ENCODE measurements around the gene RUNX3. TPM values are rescaled to one million over a fixed set of nuclear protein-coding genes. Genes with fewer than 3 reads are reported as not detected.
"Not testable (repeated sequence)": the region's sequence is repeated elsewhere in the genome, so short reads cannot be mapped to it uniquely, and the experiment has no call there.

The RUNX3 gene
- total and polyA plus RNA-seq, 4 donors, result 0.43 to 1.1 (median 0.88) TPM

DNA sequence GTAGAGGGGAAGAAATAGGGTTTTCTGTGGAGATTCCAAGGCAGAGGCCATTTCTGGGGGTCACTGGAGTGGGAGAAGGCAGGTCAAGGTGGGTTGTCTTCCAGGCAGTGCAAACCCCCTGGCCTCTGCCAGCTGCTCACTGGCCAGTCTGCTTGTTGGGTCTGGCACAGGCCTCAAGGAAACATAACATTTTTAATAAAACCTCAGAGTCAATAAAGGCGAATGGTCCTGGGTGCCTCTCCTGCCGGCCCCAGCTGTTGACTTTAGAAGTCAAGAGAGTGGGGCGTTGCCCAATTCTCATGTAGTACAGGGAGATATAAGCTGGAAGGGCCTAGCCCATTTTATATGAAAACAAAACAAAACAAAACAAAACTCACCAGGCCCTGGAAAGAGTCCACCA, 36.6 kb downstream of the RUNX3 start:
- Histone ChIP-seq H3K4me3 (ENCODE audit: low read depth in 1 of 3, low read length in 3 of 3) (no peak overlapping the region), H3K36me3 (ENCODE audit: control insufficient read depth in 4 of 4, insufficient read depth in 3 of 4, low read depth in 1 of 4, low read length in 3 of 4) (no peaks in the 10 kb centered on the region), H3K9ac (ENCODE audit: low read depth in 1 of 2, low read length in 2 of 2) (no peak overlapping the region), H3K4me1 (ENCODE audit: control insufficient read depth in 4 of 4, insufficient read depth in 4 of 4, low read length in 3 of 4) (peaks cover 0 to 12% (median 8%) of the 10 kb centered on the region in 4 donors), H3K27me3 (ENCODE audit: control insufficient read depth in 4 of 4, insufficient read depth in 4 of 4, low read length in 3 of 4) (peaks cover 0 to 2% (median 0%) of the 10 kb centered on the region in 4 donors), H3K9me3 (ENCODE audit: control insufficient read depth in 4 of 4, low read length in 3 of 4) (no peaks in the 10 kb centered on the region), H3K27ac (ENCODE audit: low read depth in 1 of 2, low read length in 2 of 2) (no peak overlapping the region)
- DNase-seq (ENCODE audit: low spot score), result no peak
- WGBS, result 81% methylated on average over 3 of the region's 3 CpGs
- TF ChIP-seq GABPA (IDR thresholded peaks at IDR 0.05 in 1 of 2, conservative IDR thresholded peaks at IDR 0.05 in 1 of 2), result no peak
- TF ChIP-seq FOXA1 (IDR thresholded peaks at IDR 0.05), result no peak
- no peak for TF ChIP-seq FOXA2 (IDR thresholded peaks at IDR 0.05)
- TF ChIP-seq, protein P1, sequence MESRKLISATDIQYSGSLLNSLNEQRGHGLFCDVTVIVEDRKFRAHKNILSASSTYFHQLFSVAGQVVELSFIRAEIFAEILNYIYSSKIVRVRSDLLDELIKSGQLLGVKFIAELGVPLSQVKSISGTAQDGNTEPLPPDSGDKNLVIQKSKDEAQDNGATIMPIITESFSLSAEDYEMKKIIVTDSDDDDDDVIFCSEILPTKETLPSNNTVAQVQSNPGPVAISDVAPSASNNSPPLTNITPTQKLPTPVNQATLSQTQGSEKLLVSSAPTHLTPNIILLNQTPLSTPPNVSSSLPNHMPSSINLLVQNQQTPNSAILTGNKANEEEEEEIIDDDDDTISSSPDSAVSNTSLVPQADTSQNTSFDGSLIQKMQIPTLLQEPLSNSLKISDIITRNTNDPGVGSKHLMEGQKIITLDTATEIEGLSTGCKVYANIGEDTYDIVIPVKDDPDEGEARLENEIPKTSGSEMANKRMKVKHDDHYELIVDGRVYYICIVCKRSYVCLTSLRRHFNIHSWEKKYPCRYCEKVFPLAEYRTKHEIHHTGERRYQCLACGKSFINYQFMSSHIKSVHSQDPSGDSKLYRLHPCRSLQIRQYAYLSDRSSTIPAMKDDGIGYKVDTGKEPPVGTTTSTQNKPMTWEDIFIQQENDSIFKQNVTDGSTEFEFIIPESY (IDR thresholded peaks at IDR 0.05), result no peak

DNA sequence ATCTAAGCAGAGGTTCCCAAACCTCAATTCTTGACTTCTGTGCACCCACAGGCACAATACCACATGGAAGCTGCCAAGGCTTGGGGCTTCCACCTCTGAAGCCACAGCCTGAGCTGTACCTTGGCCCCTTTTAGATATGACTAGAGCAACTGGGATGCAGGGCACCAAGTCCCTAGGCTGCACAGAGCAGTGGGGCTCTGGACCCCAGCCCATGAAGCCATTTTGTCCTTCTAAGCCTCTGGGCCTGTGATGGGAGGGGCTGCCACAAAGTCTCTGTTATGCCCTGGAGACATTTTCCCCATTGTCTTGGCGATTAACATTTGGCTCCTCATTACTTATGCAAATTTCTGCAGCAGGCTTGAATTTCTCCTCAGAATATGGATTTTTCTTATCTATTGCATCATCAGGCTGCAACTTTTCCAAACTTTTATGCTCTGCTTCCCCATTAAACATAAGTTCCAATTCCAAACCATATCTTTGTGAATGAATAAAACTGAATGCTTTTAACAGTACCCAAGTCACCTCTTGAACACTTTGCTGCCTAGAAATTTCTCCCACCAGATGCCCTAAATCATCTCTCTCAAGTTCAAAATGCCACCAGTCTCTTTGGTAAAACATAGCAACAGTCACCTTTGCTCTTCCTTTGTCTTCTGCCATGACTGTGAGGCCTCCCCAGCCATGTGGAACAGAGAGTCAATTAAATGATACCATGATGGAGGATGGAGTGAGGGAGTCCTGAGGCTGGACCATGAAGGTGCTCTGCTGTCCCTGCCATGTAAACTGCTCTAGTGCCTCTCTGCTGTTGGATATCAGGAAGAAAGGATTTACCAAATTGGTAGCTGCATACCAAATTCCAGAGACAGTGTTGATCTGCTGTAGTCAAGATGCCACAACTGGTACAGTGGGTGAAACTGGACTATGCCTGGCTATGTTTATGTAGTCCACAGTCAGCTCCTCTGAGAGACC, 37.6 kb downstream of the RUNX3 start:
- H3K27ac ChIP-seq (ENCODE audit: low read depth in 1 of 2, low read length in 2 of 2), result no peak overlapping the region
- H3K4me1 ChIP-seq (ENCODE audit: control insufficient read depth in 4 of 4, insufficient read depth in 4 of 4, low read length in 3 of 4), result peaks cover 0 to 12% (median 8%) of the 10 kb centered on the region in 4 donors
- H3K4me3 ChIP-seq (ENCODE audit: low read depth in 1 of 3, low read length in 3 of 3), result no peak overlapping the region
- no peaks in the 10 kb centered on the region for H3K36me3 ChIP-seq (ENCODE audit: control insufficient read depth in 4 of 4, insufficient read depth in 3 of 4, low read depth in 1 of 4, low read length in 3 of 4)
- no peaks in the 10 kb centered on the region for H3K9me3 ChIP-seq (ENCODE audit: control insufficient read depth in 4 of 4, low read length in 3 of 4)
- no peaks in the 10 kb centered on the region for H3K27me3 ChIP-seq (ENCODE audit: control insufficient read depth in 4 of 4, insufficient read depth in 4 of 4, low read length in 3 of 4)
- 91% methylated on average over 1 of the region's 1 CpG for WGBS
- no peak for DNase-seq (ENCODE audit: low spot score)
- no peak overlapping the region for H3K9ac ChIP-seq (ENCODE audit: low read depth in 1 of 2, low read length in 2 of 2)
- TF ChIP-seq FOXA2 (IDR thresholded peaks at IDR 0.05), result no peak
- no peak for TF ChIP-seq FOXA1 (IDR thresholded peaks at IDR 0.05)
- no peak for TF ChIP-seq YY1 (IDR thresholded peaks at IDR 0.05)
- TF ChIP-seq RAD21 (IDR thresholded peaks at IDR 0.05), result no peak
- TF ChIP-seq NR2F2 (IDR thresholded peaks at IDR 0.05), result no peak
- no peak for TF ChIP-seq TAF1 (conservative IDR thresholded peaks at IDR 0.05)
- TF ChIP-seq, protein P2, sequence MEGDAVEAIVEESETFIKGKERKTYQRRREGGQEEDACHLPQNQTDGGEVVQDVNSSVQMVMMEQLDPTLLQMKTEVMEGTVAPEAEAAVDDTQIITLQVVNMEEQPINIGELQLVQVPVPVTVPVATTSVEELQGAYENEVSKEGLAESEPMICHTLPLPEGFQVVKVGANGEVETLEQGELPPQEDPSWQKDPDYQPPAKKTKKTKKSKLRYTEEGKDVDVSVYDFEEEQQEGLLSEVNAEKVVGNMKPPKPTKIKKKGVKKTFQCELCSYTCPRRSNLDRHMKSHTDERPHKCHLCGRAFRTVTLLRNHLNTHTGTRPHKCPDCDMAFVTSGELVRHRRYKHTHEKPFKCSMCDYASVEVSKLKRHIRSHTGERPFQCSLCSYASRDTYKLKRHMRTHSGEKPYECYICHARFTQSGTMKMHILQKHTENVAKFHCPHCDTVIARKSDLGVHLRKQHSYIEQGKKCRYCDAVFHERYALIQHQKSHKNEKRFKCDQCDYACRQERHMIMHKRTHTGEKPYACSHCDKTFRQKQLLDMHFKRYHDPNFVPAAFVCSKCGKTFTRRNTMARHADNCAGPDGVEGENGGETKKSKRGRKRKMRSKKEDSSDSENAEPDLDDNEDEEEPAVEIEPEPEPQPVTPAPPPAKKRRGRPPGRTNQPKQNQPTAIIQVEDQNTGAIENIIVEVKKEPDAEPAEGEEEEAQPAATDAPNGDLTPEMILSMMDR (IDR thresholded peaks at IDR 0.05; ENCODE audit: low read depth, low read length, missing input control), result no peak

DNA sequence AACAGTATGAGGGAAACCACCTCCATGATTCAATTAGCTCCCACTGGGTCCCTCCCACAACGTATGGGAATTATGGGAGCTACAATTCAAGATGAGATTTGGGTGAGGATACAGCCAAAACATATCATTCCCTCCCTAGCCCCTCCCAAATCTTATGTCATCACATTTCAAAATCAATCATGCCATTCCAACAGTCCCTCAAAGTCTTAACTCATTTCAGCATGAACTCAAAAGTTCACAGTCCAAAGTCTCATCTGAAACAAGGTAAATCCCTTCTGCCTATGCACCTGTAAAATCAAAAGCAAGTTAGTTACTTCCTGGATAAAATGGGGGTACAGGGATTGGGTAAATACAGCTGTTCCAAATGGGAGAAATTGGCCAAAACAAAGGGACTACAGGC, 38.7 kb downstream of the RUNX3 start:
- not testable (repeated sequence) for H3K27ac ChIP-seq (ENCODE audit: low read depth in 1 of 2, low read length in 2 of 2); H3K4me3 ChIP-seq (ENCODE audit: low read depth in 1 of 3, low read length in 3 of 3); H3K9me3 ChIP-seq (ENCODE audit: control insufficient read depth in 4 of 4, low read length in 3 of 4); H3K27me3 ChIP-seq (ENCODE audit: control insufficient read depth in 4 of 4, insufficient read depth in 4 of 4, low read length in 3 of 4); H3K36me3 ChIP-seq (ENCODE audit: control insufficient read depth in 4 of 4, insufficient read depth in 3 of 4, low read depth in 1 of 4, low read length in 3 of 4); DNase-seq (ENCODE audit: low spot score); H3K9ac ChIP-seq (ENCODE audit: low read depth in 1 of 2, low read length in 2 of 2)
- peaks cover 0 to 12% (median 8%) of the 10 kb centered on the region in 4 donors for H3K4me1 ChIP-seq (ENCODE audit: control insufficient read depth in 4 of 4, insufficient read depth in 4 of 4, low read length in 3 of 4)
- WGBS, result 54% methylated on average over 1 of the region's 1 CpG
- TF ChIP-seq YY1 (IDR thresholded peaks at IDR 0.05), result peak; percentile 11
- TF ChIP-seq JUND (IDR thresholded peaks at IDR 0.05), result peak; percentile 19 to 47
- TF ChIP-seq HNF4G (IDR thresholded peaks at IDR 0.05), result peak; percentile 76
- peak; percentile 64 to 74 for TF ChIP-seq RXRA (IDR thresholded peaks at IDR 0.05)
- peak; percentile 64 for TF ChIP-seq SP1 (IDR thresholded peaks at IDR 0.05)
- TF ChIP-seq HNF4A (conservative IDR thresholded peaks at IDR 0.05), result peak; percentile 82 to 89
